Uterus (tissue), 2 donors: ENCODE results near the gene ATP7B.

ENCODE experiments used
- POLR2A ChIP-seq, 2 donors: fragments of 450-650 bp; IDR thresholded peaks; one replicate each; pipeline ENCODE4 v1.6.1; 2016; ENCODE audit warnings: antibody characterized with exemption in 2 of 2, mild to moderate bottlenecking in 1 of 2, moderate library complexity in 1 of 2
- TF ChIP-seq, protein P1 (sequence below), 4 experiments: fragments of 200-600 bp in 2 of 4; fragments of 450-650 bp in 2 of 4; sonication (generic) in 2 of 4; IDR thresholded peaks; one replicate each; pipeline ENCODE4 v1.5.1; 2016 to 2019; ENCODE audit warnings: antibody characterized with exemption in 4 of 4, mild to moderate bottlenecking in 2 of 4, moderate library complexity in 1 of 4

DNA sequence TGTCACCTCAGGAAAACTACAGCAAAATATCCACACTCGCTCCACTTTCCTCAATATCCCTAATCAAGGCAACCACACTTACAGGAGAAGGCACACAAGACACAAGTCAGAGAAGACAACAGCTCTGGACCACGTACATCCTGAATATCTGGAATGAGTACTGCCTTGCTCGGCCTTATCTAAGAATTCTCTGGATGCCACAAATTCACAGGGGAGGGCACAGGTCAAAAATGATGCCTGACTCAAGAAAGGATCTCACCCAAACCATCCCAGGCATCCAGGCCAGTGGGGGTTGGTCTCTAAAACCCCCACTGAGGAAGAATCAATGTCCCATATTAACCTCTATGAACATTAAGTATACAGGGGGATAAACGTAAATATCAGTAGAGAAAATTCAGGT is 29.9 kb downstream of the ATP7B start:
- TF ChIP-seq, protein P1, sequence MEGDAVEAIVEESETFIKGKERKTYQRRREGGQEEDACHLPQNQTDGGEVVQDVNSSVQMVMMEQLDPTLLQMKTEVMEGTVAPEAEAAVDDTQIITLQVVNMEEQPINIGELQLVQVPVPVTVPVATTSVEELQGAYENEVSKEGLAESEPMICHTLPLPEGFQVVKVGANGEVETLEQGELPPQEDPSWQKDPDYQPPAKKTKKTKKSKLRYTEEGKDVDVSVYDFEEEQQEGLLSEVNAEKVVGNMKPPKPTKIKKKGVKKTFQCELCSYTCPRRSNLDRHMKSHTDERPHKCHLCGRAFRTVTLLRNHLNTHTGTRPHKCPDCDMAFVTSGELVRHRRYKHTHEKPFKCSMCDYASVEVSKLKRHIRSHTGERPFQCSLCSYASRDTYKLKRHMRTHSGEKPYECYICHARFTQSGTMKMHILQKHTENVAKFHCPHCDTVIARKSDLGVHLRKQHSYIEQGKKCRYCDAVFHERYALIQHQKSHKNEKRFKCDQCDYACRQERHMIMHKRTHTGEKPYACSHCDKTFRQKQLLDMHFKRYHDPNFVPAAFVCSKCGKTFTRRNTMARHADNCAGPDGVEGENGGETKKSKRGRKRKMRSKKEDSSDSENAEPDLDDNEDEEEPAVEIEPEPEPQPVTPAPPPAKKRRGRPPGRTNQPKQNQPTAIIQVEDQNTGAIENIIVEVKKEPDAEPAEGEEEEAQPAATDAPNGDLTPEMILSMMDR (IDR thresholded peaks at IDR 0.05): no peak
- no peak for TF ChIP-seq POLR2A (IDR thresholded peaks at IDR 0.05)
